Esophagus muscularis mucosa (tissue), 4 donors: Measurements from ENCODE around the gene USHBP1.

Experiments
- CTCF ChIP-seq, 3 experiments: fragments of 200-600 bp in 2 of 3; fragments of 450-650 bp in 1 of 3; sonication (generic) in 2 of 3; IDR thresholded peaks; one replicate each; pipeline ENCODE4 v1.5.1; 2017 to 2019; ENCODE audit warnings: antibody characterized with exemption in 3 of 3, mild to moderate bottlenecking in 2 of 3, moderate library complexity in 1 of 3
- EP300 ChIP-seq: sonication (generic); formaldehyde crosslinking; IDR thresholded peaks from one replicate; pipeline ENCODE4 v1.6.1; 2017; ENCODE audit warnings: antibody characterized with exemption
- POLR2A ChIP-seq: fragments of 450-650 bp; IDR thresholded peaks from one replicate; pipeline ENCODE4 v1.6.1; 2017; ENCODE audit warnings: antibody characterized with exemption, moderate library complexity, mild to moderate bottlenecking, low read depth
- POLR2AphosphoS5 ChIP-seq, 2 donors: sonication (generic); formaldehyde crosslinking; IDR thresholded peaks; one replicate each; pipeline ENCODE4 v1.6.1; 2017; ENCODE audit warnings: antibody characterized with exemption in 2 of 2

- TF ChIP-seq CTCF (IDR thresholded peaks at IDR 0.05) = no peak
- no peak for TF ChIP-seq POLR2A
- TF ChIP-seq EP300 = no peak
- TF ChIP-seq POLR2AphosphoS5 (IDR thresholded peaks at IDR 0.05) = no peak
These were observed 44.3 kb downstream of the USHBP1 start for GRCh38 chr19:17220207-17220758.
